Liver (tissue), 9 donors: ENCODE measurements around the gene PRXL2C. TPM values are rescaled to one million over a fixed set of nuclear protein-coding genes. Genes with fewer than 3 reads are reported as not detected.

ENCODE experiments used
- DNase-seq: peaks from one replicate; pipeline ENCODE4 v3.0.0-alpha.2; 2017; ENCODE audit warnings: low spot score
- H3K27ac ChIP-seq, 2 donors: one replicate each; pipeline ENCODE4 v1.7.0; 2013; ENCODE audit warnings: inconsistent platforms in 2 of 2, low read length in 2 of 2, control low read depth in 1 of 2, low read depth in 1 of 2, mild to moderate bottlenecking in 1 of 2
- H3K27me3 ChIP-seq, 4 donors: one replicate each; pipeline versions ENCODE4 v1.6.1 to v1.7.0; 2013; ENCODE audit warnings: low read length in 3 of 4, inconsistent platforms in 1 of 4, mild to moderate bottlenecking in 1 of 4, moderate library complexity in 1 of 4; ENCODE audit not compliant: control insufficient read depth in 4 of 4, insufficient read depth in 4 of 4
- H3K36me3 ChIP-seq, 4 donors: one replicate each; pipeline versions ENCODE4 v1.6.1 to v1.7.0; 2013; ENCODE audit warnings: low read length in 3 of 4, mild to moderate bottlenecking in 3 of 4, low read depth in 1 of 4, moderate library complexity in 1 of 4; ENCODE audit not compliant: control insufficient read depth in 4 of 4, insufficient read depth in 3 of 4
- H3K4me1 ChIP-seq, 4 donors: one replicate each; pipeline versions ENCODE4 v1.6.1 to v1.7.0; 2013; ENCODE audit warnings: low read length in 3 of 4, mild to moderate bottlenecking in 3 of 4, moderate library complexity in 1 of 4; ENCODE audit not compliant: control insufficient read depth in 4 of 4, insufficient read depth in 4 of 4
- H3K4me3 ChIP-seq, 3 donors: one replicate each; pipeline versions ENCODE4 v1.6.1 to v1.7.0; 2013; ENCODE audit warnings: low read length in 3 of 3, control low read depth in 1 of 3, low read depth in 1 of 3, mild to moderate bottlenecking in 1 of 3
- H3K9ac ChIP-seq, 2 donors: one replicate each; pipeline ENCODE4 v1.7.0; 2013; ENCODE audit warnings: low read length in 2 of 2, mild to moderate bottlenecking in 2 of 2, moderate library complexity in 2 of 2, control low read depth in 1 of 2, low read depth in 1 of 2
- H3K9me3 ChIP-seq, 4 donors: one replicate each; pipeline versions ENCODE4 v1.6.1 to v1.7.0; 2013; ENCODE audit warnings: low read length in 3 of 4; ENCODE audit not compliant: control insufficient read depth in 4 of 4
- EGR1 ChIP-seq, 2 donors: IDR thresholded peaks; 2 replicates each; pipeline ENCODE4 v1.6.1; 2016 to 2018; ENCODE audit warnings: antibody characterized with exemption in 2 of 2, low read depth in 2 of 2
- FOXA1 ChIP-seq: IDR thresholded peaks from 2 replicates; pipeline ENCODE4 v1.6.1; 2016; ENCODE audit warnings: antibody characterized with exemption
- GABPA ChIP-seq, 2 donors: IDR thresholded peaks in 1 of 2; conservative IDR thresholded peaks in 1 of 2; 2 replicates each; pipeline ENCODE4 v1.6.1; 2016; ENCODE audit warnings: antibody characterized with exemption in 2 of 2, mild to moderate bottlenecking in 1 of 2, moderate library complexity in 1 of 2
- HNF4A ChIP-seq, 2 donors: conservative IDR thresholded peaks; 2 replicates each; pipeline ENCODE4 v1.6.1; 2016; ENCODE audit warnings: antibody characterized with exemption in 2 of 2, mild to moderate bottlenecking in 2 of 2
- HNF4G ChIP-seq: IDR thresholded peaks from 2 replicates; pipeline ENCODE4 v1.6.1; 2016; ENCODE audit warnings: antibody characterized with exemption
- JUND ChIP-seq, 2 donors: IDR thresholded peaks; 2 replicates each; pipeline ENCODE4 v1.6.1; 2016; ENCODE audit warnings: antibody characterized with exemption in 2 of 2
- NR2F2 ChIP-seq: IDR thresholded peaks from 2 replicates; pipeline ENCODE4 v1.6.1; 2016; ENCODE audit warnings: antibody characterized with exemption
- RAD21 ChIP-seq, 2 donors: IDR thresholded peaks; 2 replicates each; pipeline ENCODE4 v1.6.1; 2016; ENCODE audit warnings: antibody characterized with exemption in 2 of 2, mild to moderate bottlenecking in 2 of 2
- RXRA ChIP-seq, 2 donors: IDR thresholded peaks; 2 replicates each; pipeline ENCODE4 v1.6.1; 2017 to 2018; ENCODE audit warnings: antibody characterized with exemption in 2 of 2, mild to moderate bottlenecking in 1 of 2
- SP1 ChIP-seq: IDR thresholded peaks from 2 replicates; pipeline ENCODE4 v1.6.1; 2018; ENCODE audit warnings: antibody characterized with exemption, mild to moderate bottlenecking
- TAF1 ChIP-seq: conservative IDR thresholded peaks from 2 replicates; pipeline ENCODE4 v1.6.1; 2016; ENCODE audit warnings: antibody characterized with exemption, mild to moderate bottlenecking
- YY1 ChIP-seq: IDR thresholded peaks from 2 replicates; pipeline ENCODE4 v1.6.1; 2016; ENCODE audit warnings: antibody characterized with exemption, mild to moderate bottlenecking
- WGBS: extraction: QIAGEN DNeasy Blood & Tissue Kit; methylation state at CpG from one replicate; pipeline ENCODE4 v1.1.7; 2013; 5-methylcytosine and 5-hydroxymethylcytosine counted together
- polyA plus RNA-seq, 2 donors: library from polyadenylated mRNA; stranded (reverse) in 1 of 2; unstranded in 1 of 2; fragments of 200-250 nt in 1 of 2; fragments of >200 nt in 1 of 2; fragmentation: Nextera tagmentation in 1 of 2; extraction: Ambion mirVana in 1 of 2; gene quantifications; one replicate each; pipeline versions ENCODE4 v1.2.1 to v1.2.3, GENCODE V29; 2013 to 2015
- total RNA-seq, 2 donors: library from RNA; depleted of rRNA; stranded (reverse); fragments of >200 nt; gene quantifications; one replicate each; pipeline ENCODE4 v1.2.3, GENCODE V29; 2014
- TF ChIP-seq, protein P1 (sequence below): IDR thresholded peaks from 2 replicates; pipeline ENCODE4 v1.6.1; 2016; ENCODE audit warnings: antibody characterized with exemption
- TF ChIP-seq, protein P2 (sequence below): fragments of 150-350 bp; IDR thresholded peaks from 2 replicates; pipeline ENCODE4 v1.5.1; 2017; ENCODE audit warnings: improper control_type of control experiment, low read depth, low read length; ENCODE audit not compliant: missing input control
- TF ChIP-seq, protein P3 (sequence below): IDR thresholded peaks from 2 replicates; pipeline ENCODE4 v1.6.1; 2016; ENCODE audit warnings: antibody characterized with exemption, mild to moderate bottlenecking
- donor health status: healthy.
- donor health status: healthy.
- donor health status: healthy.
- donor health status: healthy.
- donor health status: healthy.

The PRXL2C gene
- total and polyA plus RNA-seq, 4 donors: 2.2 to 6.7 (median 4.1) TPM

DNA sequence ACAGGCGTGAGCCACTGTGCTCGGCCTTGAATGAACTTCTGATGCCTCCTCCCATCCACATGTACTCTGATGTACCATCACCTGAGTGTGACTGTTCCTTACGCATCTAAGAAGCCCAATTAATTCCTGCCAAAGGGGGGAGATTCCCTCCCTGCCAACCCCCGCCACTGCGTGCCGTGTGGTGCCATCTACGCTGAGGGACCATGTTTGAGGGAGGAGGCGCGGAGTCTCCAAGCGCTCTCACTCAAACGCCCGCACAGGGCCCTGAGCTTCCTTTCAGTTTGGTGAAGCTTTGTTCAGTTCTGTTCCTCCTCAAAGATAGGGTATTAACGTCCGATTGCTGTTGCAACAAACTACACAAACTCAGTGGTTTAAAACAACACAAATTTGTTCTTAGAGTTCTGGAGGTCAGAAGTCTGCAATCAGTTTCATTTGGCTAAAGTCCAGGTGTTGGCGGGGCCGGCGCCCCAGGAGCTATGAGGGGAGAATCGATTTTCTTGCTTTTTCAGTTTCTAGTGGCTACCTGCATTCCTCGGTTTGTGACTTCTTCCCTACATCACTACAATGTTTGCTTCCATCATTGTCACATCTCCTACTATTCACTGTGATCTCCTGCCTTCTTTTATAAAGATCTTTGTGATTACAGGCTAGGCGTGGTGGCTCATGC, 13.9 kb upstream of the PRXL2C start:
- H3K27ac ChIP-seq: no peak overlapping the region
- H3K9ac ChIP-seq: no peak overlapping the region
- DNase-seq: no peak
- TF ChIP-seq, protein P1, sequence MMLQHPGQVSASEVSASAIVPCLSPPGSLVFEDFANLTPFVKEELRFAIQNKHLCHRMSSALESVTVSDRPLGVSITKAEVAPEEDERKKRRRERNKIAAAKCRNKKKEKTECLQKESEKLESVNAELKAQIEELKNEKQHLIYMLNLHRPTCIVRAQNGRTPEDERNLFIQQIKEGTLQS: no peak
- TF ChIP-seq, protein P2, sequence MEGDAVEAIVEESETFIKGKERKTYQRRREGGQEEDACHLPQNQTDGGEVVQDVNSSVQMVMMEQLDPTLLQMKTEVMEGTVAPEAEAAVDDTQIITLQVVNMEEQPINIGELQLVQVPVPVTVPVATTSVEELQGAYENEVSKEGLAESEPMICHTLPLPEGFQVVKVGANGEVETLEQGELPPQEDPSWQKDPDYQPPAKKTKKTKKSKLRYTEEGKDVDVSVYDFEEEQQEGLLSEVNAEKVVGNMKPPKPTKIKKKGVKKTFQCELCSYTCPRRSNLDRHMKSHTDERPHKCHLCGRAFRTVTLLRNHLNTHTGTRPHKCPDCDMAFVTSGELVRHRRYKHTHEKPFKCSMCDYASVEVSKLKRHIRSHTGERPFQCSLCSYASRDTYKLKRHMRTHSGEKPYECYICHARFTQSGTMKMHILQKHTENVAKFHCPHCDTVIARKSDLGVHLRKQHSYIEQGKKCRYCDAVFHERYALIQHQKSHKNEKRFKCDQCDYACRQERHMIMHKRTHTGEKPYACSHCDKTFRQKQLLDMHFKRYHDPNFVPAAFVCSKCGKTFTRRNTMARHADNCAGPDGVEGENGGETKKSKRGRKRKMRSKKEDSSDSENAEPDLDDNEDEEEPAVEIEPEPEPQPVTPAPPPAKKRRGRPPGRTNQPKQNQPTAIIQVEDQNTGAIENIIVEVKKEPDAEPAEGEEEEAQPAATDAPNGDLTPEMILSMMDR: no peak
- TF ChIP-seq NR2F2 (no peak), EGR1 (IDR thresholded peaks at IDR 0.05; ENCODE audit: low read depth in 2 of 2) (no peak), HNF4G (no peak), RAD21 (IDR thresholded peaks at IDR 0.05) (no peak), YY1 (no peak), FOXA1 (no peak), GABPA (IDR thresholded peaks at IDR 0.05 in 1 of 2, conservative IDR thresholded peaks at IDR 0.05 in 1 of 2) (no peak), SP1 (no peak), TAF1 (no peak), JUND (IDR thresholded peaks at IDR 0.05) (no peak), HNF4A (conservative IDR thresholded peaks at IDR 0.05) (no peak)
- TF ChIP-seq, protein P3, sequence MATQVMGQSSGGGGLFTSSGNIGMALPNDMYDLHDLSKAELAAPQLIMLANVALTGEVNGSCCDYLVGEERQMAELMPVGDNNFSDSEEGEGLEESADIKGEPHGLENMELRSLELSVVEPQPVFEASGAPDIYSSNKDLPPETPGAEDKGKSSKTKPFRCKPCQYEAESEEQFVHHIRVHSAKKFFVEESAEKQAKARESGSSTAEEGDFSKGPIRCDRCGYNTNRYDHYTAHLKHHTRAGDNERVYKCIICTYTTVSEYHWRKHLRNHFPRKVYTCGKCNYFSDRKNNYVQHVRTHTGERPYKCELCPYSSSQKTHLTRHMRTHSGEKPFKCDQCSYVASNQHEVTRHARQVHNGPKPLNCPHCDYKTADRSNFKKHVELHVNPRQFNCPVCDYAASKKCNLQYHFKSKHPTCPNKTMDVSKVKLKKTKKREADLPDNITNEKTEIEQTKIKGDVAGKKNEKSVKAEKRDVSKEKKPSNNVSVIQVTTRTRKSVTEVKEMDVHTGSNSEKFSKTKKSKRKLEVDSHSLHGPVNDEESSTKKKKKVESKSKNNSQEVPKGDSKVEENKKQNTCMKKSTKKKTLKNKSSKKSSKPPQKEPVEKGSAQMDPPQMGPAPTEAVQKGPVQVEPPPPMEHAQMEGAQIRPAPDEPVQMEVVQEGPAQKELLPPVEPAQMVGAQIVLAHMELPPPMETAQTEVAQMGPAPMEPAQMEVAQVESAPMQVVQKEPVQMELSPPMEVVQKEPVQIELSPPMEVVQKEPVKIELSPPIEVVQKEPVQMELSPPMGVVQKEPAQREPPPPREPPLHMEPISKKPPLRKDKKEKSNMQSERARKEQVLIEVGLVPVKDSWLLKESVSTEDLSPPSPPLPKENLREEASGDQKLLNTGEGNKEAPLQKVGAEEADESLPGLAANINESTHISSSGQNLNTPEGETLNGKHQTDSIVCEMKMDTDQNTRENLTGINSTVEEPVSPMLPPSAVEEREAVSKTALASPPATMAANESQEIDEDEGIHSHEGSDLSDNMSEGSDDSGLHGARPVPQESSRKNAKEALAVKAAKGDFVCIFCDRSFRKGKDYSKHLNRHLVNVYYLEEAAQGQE: no peak
- no peaks in the 10 kb centered on the region for H3K4me1 ChIP-seq
- no peaks in the 10 kb centered on the region for H3K36me3 ChIP-seq
- H3K4me3 ChIP-seq: no peak overlapping the region
- WGBS: 83% methylated on average over 20 of the region's 20 CpGs
- H3K9me3 ChIP-seq: no peaks in the 10 kb centered on the region
- H3K27me3 ChIP-seq: no peaks in the 10 kb centered on the region

DNA sequence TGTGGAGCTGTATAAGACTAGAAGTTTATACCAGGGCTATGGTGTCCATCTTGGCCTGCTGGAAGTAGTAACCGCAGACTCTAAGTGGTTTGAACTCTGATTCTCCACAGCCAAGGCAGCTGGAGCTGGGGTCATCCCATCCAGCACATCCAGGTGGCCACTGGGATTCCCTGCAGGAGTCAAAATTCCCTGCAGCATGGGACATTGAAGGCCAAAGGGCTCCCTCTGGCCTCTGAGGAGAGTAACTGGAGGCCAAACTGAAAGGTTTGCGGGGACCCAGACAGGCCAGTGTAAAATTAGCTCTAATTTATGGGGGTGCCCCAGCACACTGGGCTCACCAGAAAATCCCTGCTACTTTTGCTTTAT, 12.2 kb upstream of the PRXL2C start:
- no peak for DNase-seq
- H3K27ac ChIP-seq: no peak overlapping the region
- H3K27me3 ChIP-seq: no peaks in the 10 kb centered on the region
- H3K9ac ChIP-seq: no peak overlapping the region
- no peak overlapping the region for H3K4me3 ChIP-seq
- H3K4me1 ChIP-seq: no peaks in the 10 kb centered on the region
- no peaks in the 10 kb centered on the region for H3K9me3 ChIP-seq
- no peaks in the 10 kb centered on the region for H3K36me3 ChIP-seq
- TF ChIP-seq SP1 (no peak), RXRA (IDR thresholded peaks at IDR 0.05) (no peak)
- TF ChIP-seq, protein P2: no peak
- WGBS: 91% methylated on average over 2 of the region's 2 CpGs
